Loucy (cell line): Measurements from ENCODE around the gene RALA.

Experiments
- H2AFZ ChIP-seq: fragments of 200-600 bp; sonication (generic); 2 replicates; pipeline ENCODE4 v1.6.0; 2016; ENCODE audit warnings: antibody characterized with exemption, mild to moderate bottlenecking, low read length, moderate library complexity
- H3F3A ChIP-seq: fragments of 200-600 bp; 2 replicates; pipeline ENCODE4 v1.6.0; 2016; ENCODE audit warnings: antibody characterized with exemption, low read depth, mild to moderate bottlenecking
- H3K27me3 ChIP-seq: fragments of 200-600 bp; sonication (generic); 2 replicates; pipeline ENCODE4 v1.6.1; 2014; ENCODE audit warnings: low read length, mild to moderate bottlenecking; ENCODE audit not compliant: insufficient read depth, poor library complexity, severe bottlenecking
- H3K36me3 ChIP-seq: fragments of 200-600 bp; sonication (generic); 2 replicates; pipeline ENCODE4 v1.6.1; 2016; ENCODE audit warnings: low read length; ENCODE audit not compliant: insufficient read depth
- H3K4me1 ChIP-seq: fragments of 200-600 bp; sonication (generic); 2 replicates; pipeline ENCODE4 v1.5.1; 2014; ENCODE audit warnings: low read length, mild to moderate bottlenecking; ENCODE audit not compliant: insufficient read depth, poor library complexity, severe bottlenecking
- H3K4me2 ChIP-seq: fragments of 200-600 bp; sonication (generic); 2 replicates; pipeline ENCODE4 v1.6.0; 2014; ENCODE audit warnings: antibody characterized with exemption, low read length, low read depth, mild to moderate bottlenecking; ENCODE audit not compliant: poor library complexity, severe bottlenecking
- H3K4me3 ChIP-seq: fragments of 200-600 bp; sonication (generic); 2 replicates; pipeline ENCODE4 v1.5.1; 2014; ENCODE audit warnings: low read length, mild to moderate bottlenecking, mixed read lengths; ENCODE audit not compliant: poor library complexity, severe bottlenecking
- H3K79me2 ChIP-seq: fragments of 200-600 bp; sonication (generic); 2 replicates; pipeline ENCODE4 v1.6.1; 2014; ENCODE audit warnings: low read length; ENCODE audit not compliant: insufficient read depth
- H3K9ac ChIP-seq: fragments of 200-600 bp; sonication (generic); 2 replicates; pipeline ENCODE4 v1.6.0; 2014; ENCODE audit warnings: mild to moderate bottlenecking, low read depth, low read length, moderate library complexity; ENCODE audit not compliant: poor library complexity, severe bottlenecking
- H3K9me2 ChIP-seq: fragments of 200-600 bp; sonication (generic); replicated peaks from 2 replicates; pipeline ENCODE4 v1.6.1; 2016; ENCODE audit warnings: low read depth, low read length, mixed read lengths
- H3K9me3 ChIP-seq: fragments of 200-600 bp; sonication (generic); 2 replicates; pipeline ENCODE4 v1.6.1; 2014; ENCODE audit warnings: mild to moderate bottlenecking, antibody characterized with exemption, low read length, low read depth; ENCODE audit not compliant: insufficient read depth
- H4K20me1 ChIP-seq: fragments of 200-600 bp; sonication (generic); 2 replicates; pipeline ENCODE4 v1.6.0; 2014; ENCODE audit warnings: antibody characterized with exemption, low read length, mild to moderate bottlenecking; ENCODE audit not compliant: insufficient read depth, poor library complexity, severe bottlenecking
- EZH2phosphoT487 ChIP-seq: fragments of 200-600 bp; IDR thresholded peaks from 2 replicates; pipeline ENCODE4 v1.6.1; 2018; ENCODE audit warnings: antibody characterized with exemption, mild to moderate bottlenecking, moderate library complexity, borderline replicate concordance
- TF ChIP-seq, protein P1 (sequence below): fragments of 200-600 bp; sonication (generic); conservative IDR thresholded peaks from 2 replicates; pipeline ENCODE4 v1.5.1; 2014; ENCODE audit warnings: mild to moderate bottlenecking, antibody characterized with exemption, low read length

Gene RALA

DNA sequence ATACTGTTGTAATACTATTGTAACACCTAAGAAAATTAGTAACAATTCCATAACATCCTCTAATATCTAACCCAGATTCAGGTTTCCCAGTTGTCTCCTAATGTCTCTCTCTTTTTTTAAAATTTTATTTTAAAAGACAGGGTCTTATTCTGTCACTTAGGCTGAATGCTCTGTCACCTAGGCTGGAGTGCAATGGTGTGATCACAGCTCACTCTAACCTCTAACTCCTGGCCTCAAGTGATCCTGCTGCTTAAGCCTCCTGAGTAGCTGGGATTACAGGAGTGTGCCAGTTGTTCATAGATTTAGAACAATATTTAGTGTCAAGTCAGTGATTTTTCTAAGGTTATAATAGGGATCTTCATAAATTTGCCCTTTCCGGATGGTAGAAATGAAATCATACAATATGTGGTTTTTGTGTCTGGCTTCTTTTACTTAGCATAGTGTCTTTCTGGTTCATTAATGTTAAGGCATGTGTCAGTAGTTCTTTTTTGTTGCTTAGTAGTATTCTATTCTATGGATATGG, 14.7 kb downstream of the RALA start:
- Histone ChIP-seq H4K20me1 (peaks cover 10% of the 10 kb centered on the region), H3K79me2 (peaks cover 93% of the 10 kb centered on the region), H3K4me2 (no peak overlapping the region), H3K4me1 (peaks cover 30% of the 10 kb centered on the region), H2AFZ (no peak overlapping the region), H3K9ac (no peak overlapping the region), H3K9me2 (no peaks in the 10 kb centered on the region), H3K36me3 (peaks cover 18% of the 10 kb centered on the region; the same call in 1 of the 2 replicates), H3F3A (no peaks in the 10 kb centered on the region), H3K27me3 (no peaks in the 10 kb centered on the region), H3K9me3 (no peaks in the 10 kb centered on the region), H3K4me3 (no peak overlapping the region)
- TF ChIP-seq, protein P1, sequence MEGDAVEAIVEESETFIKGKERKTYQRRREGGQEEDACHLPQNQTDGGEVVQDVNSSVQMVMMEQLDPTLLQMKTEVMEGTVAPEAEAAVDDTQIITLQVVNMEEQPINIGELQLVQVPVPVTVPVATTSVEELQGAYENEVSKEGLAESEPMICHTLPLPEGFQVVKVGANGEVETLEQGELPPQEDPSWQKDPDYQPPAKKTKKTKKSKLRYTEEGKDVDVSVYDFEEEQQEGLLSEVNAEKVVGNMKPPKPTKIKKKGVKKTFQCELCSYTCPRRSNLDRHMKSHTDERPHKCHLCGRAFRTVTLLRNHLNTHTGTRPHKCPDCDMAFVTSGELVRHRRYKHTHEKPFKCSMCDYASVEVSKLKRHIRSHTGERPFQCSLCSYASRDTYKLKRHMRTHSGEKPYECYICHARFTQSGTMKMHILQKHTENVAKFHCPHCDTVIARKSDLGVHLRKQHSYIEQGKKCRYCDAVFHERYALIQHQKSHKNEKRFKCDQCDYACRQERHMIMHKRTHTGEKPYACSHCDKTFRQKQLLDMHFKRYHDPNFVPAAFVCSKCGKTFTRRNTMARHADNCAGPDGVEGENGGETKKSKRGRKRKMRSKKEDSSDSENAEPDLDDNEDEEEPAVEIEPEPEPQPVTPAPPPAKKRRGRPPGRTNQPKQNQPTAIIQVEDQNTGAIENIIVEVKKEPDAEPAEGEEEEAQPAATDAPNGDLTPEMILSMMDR, result no peak
- no peak for TF ChIP-seq EZH2phosphoT487

DNA sequence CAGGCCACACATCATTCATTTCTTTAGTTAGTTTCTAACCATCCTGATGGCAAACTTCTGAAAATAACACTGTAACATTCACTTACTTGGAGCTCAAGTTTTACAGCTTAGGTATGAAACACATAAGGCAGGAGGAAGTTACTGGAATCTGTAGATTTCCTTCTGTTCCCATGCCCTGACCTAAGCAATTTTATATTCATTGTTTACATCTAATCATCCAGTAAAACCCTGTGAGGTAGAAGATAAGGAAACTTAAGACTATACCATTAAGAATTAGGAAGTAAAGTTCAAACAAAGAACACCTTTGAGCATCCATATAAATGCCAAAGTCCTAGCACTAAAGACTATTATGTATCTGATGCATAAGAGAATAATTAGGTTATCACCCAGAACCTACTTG, 19.5 kb downstream of the RALA start:
- TF ChIP-seq, protein P1, result no peak
- TF ChIP-seq EZH2phosphoT487, result no peak
- Histone ChIP-seq H3K9me2 (no peaks in the 10 kb centered on the region), H3K4me2 (no peak overlapping the region), H4K20me1 (peaks cover 23% of the 10 kb centered on the region), H2AFZ (no peak overlapping the region), H3F3A (no peaks in the 10 kb centered on the region), H3K9me3 (no peaks in the 10 kb centered on the region), H3K27me3 (no peaks in the 10 kb centered on the region), H3K4me3 (no peak overlapping the region), H3K79me2 (peaks cover 87% of the 10 kb centered on the region), H3K36me3 (peaks cover 5% of the 10 kb centered on the region; the same call in 1 of the 2 replicates), H3K4me1 (peaks cover 13% of the 10 kb centered on the region), H3K9ac (no peak overlapping the region)

DNA sequence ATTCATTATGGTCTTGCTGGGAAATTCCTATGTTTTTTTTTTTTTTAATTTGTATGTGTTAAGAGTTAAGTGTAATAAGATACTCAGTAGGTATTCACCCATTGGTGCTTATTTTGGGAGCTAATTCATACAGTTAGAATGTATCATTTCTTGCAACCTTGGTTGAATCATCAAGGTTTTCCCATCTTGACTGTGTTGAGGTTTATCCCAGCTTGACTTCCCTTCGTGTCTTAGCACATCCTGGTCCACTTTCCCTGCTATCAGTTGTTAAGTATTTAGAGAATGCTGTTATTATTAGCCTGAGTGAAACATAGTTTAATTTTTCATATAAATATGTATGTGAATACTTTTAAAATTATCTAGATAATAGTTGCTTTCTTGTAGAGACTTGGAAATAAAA, 20.8 kb downstream of the RALA start:
- no peak overlapping the region for H3K4me3 ChIP-seq
- H3K9me2 ChIP-seq, result no peaks in the 10 kb centered on the region
- no peak for TF ChIP-seq EZH2phosphoT487
- TF ChIP-seq, protein P1, result no peak
- H3F3A ChIP-seq, result no peaks in the 10 kb centered on the region
- no peaks in the 10 kb centered on the region for H3K27me3 ChIP-seq
- H3K9ac ChIP-seq, result no peak overlapping the region
- H3K36me3 ChIP-seq, result 0 out of 2 replicates have a peak, but pooled peaks cover under 1% of the 10 kb centered on the region
- H3K79me2 ChIP-seq, result peaks cover 87% of the 10 kb centered on the region
- no peak overlapping the region for H2AFZ ChIP-seq
- H3K4me1 ChIP-seq, result peaks cover 13% of the 10 kb centered on the region
- no peaks in the 10 kb centered on the region for H3K9me3 ChIP-seq
- no peak overlapping the region for H3K4me2 ChIP-seq
- H4K20me1 ChIP-seq, result peaks cover 23% of the 10 kb centered on the region
